Mesenchymal stem cell (in vitro differentiated cells and primary cell): ENCODE results near the gene IL12A. TPM values are rescaled to one million over a fixed set of nuclear protein-coding genes. Genes with fewer than 3 reads are reported as not detected.

ENCODE experiments used
- DNase-seq: peaks from one replicate; pipeline ENCODE4 v3.0.0-alpha.2; 2013
- H2AFZ ChIP-seq: one replicate; pipeline ENCODE4 v1.6.1; 2013; ENCODE audit warnings: low read depth, mild to moderate bottlenecking, control low read depth, inconsistent platforms, low read length, moderate library complexity
- H2AK5ac ChIP-seq: 2 replicates; pipeline ENCODE4 v1.6.1; 2013; ENCODE audit warnings: low read length, moderate library complexity, mild to moderate bottlenecking, inconsistent platforms; ENCODE audit not compliant: severe bottlenecking
- H2BK120ac ChIP-seq: one replicate; pipeline ENCODE4 v1.6.1; 2013; ENCODE audit warnings: low read depth, mild to moderate bottlenecking, inconsistent platforms, low read length, moderate library complexity
- H2BK12ac ChIP-seq, 2 experiments: one replicate each; pipeline ENCODE4 v1.6.1; 2013; ENCODE audit warnings: inconsistent platforms in 2 of 2, low read length in 2 of 2, mild to moderate bottlenecking in 2 of 2, moderate library complexity in 2 of 2, control low read depth in 1 of 2
- H2BK15ac ChIP-seq: one replicate; pipeline ENCODE4 v1.6.1; 2013; ENCODE audit warnings: mild to moderate bottlenecking, low read depth, inconsistent platforms; ENCODE audit not compliant: poor library complexity, severe bottlenecking
- H2BK5ac ChIP-seq: 2 replicates; pipeline ENCODE4 v1.6.1; 2013; ENCODE audit warnings: low read depth, mild to moderate bottlenecking, low read length, control low read depth, inconsistent platforms; ENCODE audit not compliant: poor library complexity, severe bottlenecking
- H3K14ac ChIP-seq, 2 experiments: one replicate each; pipeline ENCODE4 v1.6.1; 2013; ENCODE audit warnings: inconsistent platforms in 2 of 2, low read length in 2 of 2, control low read depth in 1 of 2, mild to moderate bottlenecking in 1 of 2, moderate library complexity in 1 of 2
- H3K18ac ChIP-seq, 2 experiments: one replicate each; pipeline ENCODE4 v1.6.1; 2013; ENCODE audit warnings: inconsistent platforms in 2 of 2, low read length in 2 of 2, control low read depth in 1 of 2, low read depth in 1 of 2, mild to moderate bottlenecking in 1 of 2
- H3K23ac ChIP-seq, 2 experiments: one replicate each; pipeline ENCODE4 v1.6.1; 2013; ENCODE audit warnings: inconsistent platforms in 2 of 2, low read length in 2 of 2, mild to moderate bottlenecking in 2 of 2, moderate library complexity in 2 of 2, control low read depth in 1 of 2
- H3K27ac ChIP-seq: 2 replicates; pipeline ENCODE4 v1.5.1; 2013; ENCODE audit warnings: mild to moderate bottlenecking, moderate library complexity, low read length, control low read depth, inconsistent platforms; ENCODE audit not compliant: poor library complexity, severe bottlenecking
- H3K27me3 ChIP-seq, 2 experiments: 2 replicates each; pipeline versions ENCODE4 v1.6.1 to v1.7.0; 2013; ENCODE audit warnings: low read length in 2 of 2, mild to moderate bottlenecking in 2 of 2, moderate library complexity in 2 of 2, control low read depth in 1 of 2, inconsistent platforms in 1 of 2; ENCODE audit not compliant: control insufficient read depth in 1 of 2, insufficient read depth in 1 of 2
- H3K36me3 ChIP-seq, 2 experiments: 2 replicates each; pipeline versions ENCODE4 v1.6.1 to v1.7.0; 2013; ENCODE audit warnings: low read length in 2 of 2, control low read depth in 1 of 2, inconsistent platforms in 1 of 2, low read depth in 1 of 2, mild to moderate bottlenecking in 1 of 2; ENCODE audit not compliant: insufficient read depth in 2 of 2, control insufficient read depth in 1 of 2
- H3K4ac ChIP-seq, 2 experiments: one replicate each; pipeline ENCODE4 v1.6.1; 2013; ENCODE audit warnings: inconsistent platforms in 2 of 2, low read length in 2 of 2, mild to moderate bottlenecking in 2 of 2, moderate library complexity in 2 of 2, control low read depth in 1 of 2, low read depth in 1 of 2
- H3K4me1 ChIP-seq: 2 replicates; pipeline ENCODE4 v1.6.1; 2013; ENCODE audit warnings: low read depth, low read length, control low read depth; ENCODE audit not compliant: control insufficient read depth, insufficient read depth
- H3K4me2 ChIP-seq: 2 replicates; pipeline ENCODE4 v1.6.1; 2013; ENCODE audit warnings: low read length, mild to moderate bottlenecking, inconsistent platforms; ENCODE audit not compliant: poor library complexity, severe bottlenecking
- H3K4me3 ChIP-seq, 2 experiments: 2 replicates each; pipeline versions ENCODE4 v1.5.1 to v1.7.0; 2013; ENCODE audit warnings: low read length in 2 of 2, mild to moderate bottlenecking in 2 of 2, control low read depth in 1 of 2, low read depth in 1 of 2; ENCODE audit not compliant: insufficient read depth in 1 of 2
- H3K79me1 ChIP-seq: replicated peaks from 2 replicates; pipeline ENCODE4 v1.6.1; 2013; ENCODE audit warnings: mild to moderate bottlenecking, control low read depth, low read length, inconsistent platforms; ENCODE audit not compliant: poor library complexity, severe bottlenecking
- H3K9ac ChIP-seq: 2 replicates; pipeline ENCODE4 v1.7.0; 2013; ENCODE audit warnings: mild to moderate bottlenecking, low read length, moderate library complexity
- H3K9me3 ChIP-seq: 2 replicates; pipeline ENCODE4 v1.7.0; 2013; ENCODE audit warnings: mild to moderate bottlenecking, low read length; ENCODE audit not compliant: control insufficient read depth
- H4K8ac ChIP-seq: one replicate; pipeline ENCODE4 v1.6.1; 2013; ENCODE audit warnings: inconsistent platforms, mild to moderate bottlenecking, low read length, moderate library complexity
- H4K91ac ChIP-seq: one replicate; pipeline ENCODE4 v1.6.1; 2013; ENCODE audit warnings: mild to moderate bottlenecking, low read length, inconsistent platforms
- WGBS: methylation state at CpG from one replicate; pipeline ENCODE4 v1.1.7; 2013; ENCODE audit warnings: mixed read lengths; 5-methylcytosine and 5-hydroxymethylcytosine counted together
- polyA plus RNA-seq, 2 experiments: library from polyadenylated mRNA; stranded (reverse); fragments of 200-250 nt; gene quantifications; one replicate each; pipeline ENCODE4 v1.2.3, GENCODE V29; 2013

IL12A gene
- 1.8 TPM for polyA plus RNA-seq (2013, experiment 1 of 2)
- polyA plus RNA-seq (2013, experiment 2 of 2) = 1.7 TPM

DNA sequence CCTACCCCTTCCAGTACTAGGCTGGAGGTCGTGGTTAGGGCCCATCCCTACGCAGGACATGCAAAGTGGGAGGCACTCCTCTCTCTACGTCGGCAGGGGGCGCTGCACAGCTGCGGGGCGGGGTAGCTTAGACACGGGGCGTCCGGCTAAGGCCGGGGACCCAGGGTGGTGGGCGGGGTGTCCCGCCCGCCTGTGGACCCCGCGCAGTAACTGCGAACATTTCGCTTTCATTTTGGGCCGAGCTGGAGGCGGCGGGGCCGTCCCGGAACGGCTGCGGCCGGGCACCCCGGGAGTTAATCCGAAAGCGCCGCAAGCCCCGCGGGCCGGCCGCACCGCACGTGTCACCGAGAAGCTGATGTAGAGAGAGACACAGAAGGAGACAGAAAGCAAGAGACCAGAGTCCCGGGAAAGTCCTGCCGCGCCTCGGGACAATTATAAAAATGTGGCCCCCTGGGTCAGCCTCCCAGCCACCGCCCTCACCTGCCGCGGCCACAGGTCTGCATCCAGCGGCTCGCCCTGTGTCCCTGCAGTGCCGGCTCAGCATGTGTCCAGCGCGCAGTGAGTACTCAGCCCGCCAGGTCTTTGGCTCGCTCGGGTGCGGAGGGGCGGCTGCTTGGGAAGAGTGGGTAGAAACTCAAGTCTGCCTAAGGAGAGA, at the start of gene IL12A:
Gene IL12A, plus strand, starts transcription at position 219 of the 655 bp plus-strand sequence.
- peak within 1 kb of the TSS; percentile 55 to 59 for H3K18ac ChIP-seq
- no peak within 1 kb of the TSS for H3K23ac ChIP-seq
- no peaks in the 10 kb centered on the region for H3K27me3 ChIP-seq
- H3K4me1 ChIP-seq = peaks cover 19% of the 10 kb centered on the region
- H2BK12ac ChIP-seq = peak within 1 kb of the TSS; percentile 45 to 50
- H3K27ac ChIP-seq = no peak within 1 kb of the TSS
- no peak within 1 kb of the TSS for H2BK5ac ChIP-seq
- H3K9ac ChIP-seq = peak within 1 kb of the TSS; percentile 85
- H3K4ac ChIP-seq = no peak within 1 kb of the TSS
- peak within 1 kb of the TSS; percentile 74 for H2BK15ac ChIP-seq
- peak; percentile 81 for DNase-seq
- H4K8ac ChIP-seq = peak within 1 kb of the TSS; percentile 90
- H2BK120ac ChIP-seq = peak within 1 kb of the TSS; percentile 30
- peak within 1 kb of the TSS; percentile 98 for H3K4me2 ChIP-seq
- H3K9me3 ChIP-seq = no peaks in the 10 kb centered on the region
- peak within 1 kb of the TSS; percentile 70 to 85 for H3K4me3 ChIP-seq
- no peak within 1 kb of the TSS for H2AK5ac ChIP-seq
- peak within 1 kb of the TSS; percentile 82 for H4K91ac ChIP-seq
- WGBS = under 1% methylated on average over 51 of the region's 54 CpGs
- no peak within 1 kb of the TSS for H3K14ac ChIP-seq
- peaks cover 0 to 10% of the 10 kb centered on the region in 2 experiments for H3K36me3 ChIP-seq
- H2AFZ ChIP-seq = peak within 1 kb of the TSS; percentile 59
- peaks cover 3% of the 10 kb centered on the region for H3K79me1 ChIP-seq

- no peak overlapping the region for H2AFZ ChIP-seq
- no peak overlapping the region for H3K4me2 ChIP-seq
- H3K9me3 ChIP-seq = no peaks in the 10 kb centered on the region
- H2BK12ac ChIP-seq = no peak overlapping the region
- no peak overlapping the region for H3K4ac ChIP-seq
- H3K27me3 ChIP-seq = no peaks in the 10 kb centered on the region
- DNase-seq = no peak
- H3K18ac ChIP-seq = no peak overlapping the region
- H4K91ac ChIP-seq = no peak overlapping the region
- no peak overlapping the region for H2BK5ac ChIP-seq
- no peak overlapping the region for H3K23ac ChIP-seq
- 87% methylated on average over 6 of the region's 6 CpGs for WGBS
- no peaks in the 10 kb centered on the region for H3K79me1 ChIP-seq
- no peak overlapping the region for H2BK120ac ChIP-seq
- H3K9ac ChIP-seq = no peak overlapping the region
- H3K4me1 ChIP-seq = no peaks in the 10 kb centered on the region
- H3K4me3 ChIP-seq = no peak overlapping the region
- H3K36me3 ChIP-seq = no peaks in the 10 kb centered on the region
- no peak overlapping the region for H4K8ac ChIP-seq
- H2AK5ac ChIP-seq = no peak overlapping the region
- no peak overlapping the region for H3K14ac ChIP-seq
- H3K27ac ChIP-seq = no peak overlapping the region
- no peak overlapping the region for H2BK15ac ChIP-seq
These were observed 47.3 kb upstream of the IL12A start for GRCh38 chr3:159941038-159942000.

- Histone ChIP-seq H4K91ac (no peak overlapping the region), H3K4me2 (no peak overlapping the region), H2AFZ (no peak overlapping the region), H2BK120ac (no peak overlapping the region), H3K79me1 (no peaks in the 10 kb centered on the region), H3K9ac (no peak overlapping the region), H3K27me3 (no peaks in the 10 kb centered on the region), H3K9me3 (no peaks in the 10 kb centered on the region), H2BK5ac (no peak overlapping the region), H3K4ac (no peak overlapping the region), H2BK12ac (no peak overlapping the region), H4K8ac (no peak overlapping the region), H3K14ac (no peak overlapping the region), H3K27ac (no peak overlapping the region), H3K18ac (no peak overlapping the region), H3K4me1 (no peaks in the 10 kb centered on the region), H3K36me3 (no peaks in the 10 kb centered on the region), H3K4me3 (no peak overlapping the region), H3K23ac (no peak overlapping the region), H2AK5ac (no peak overlapping the region), H2BK15ac (no peak overlapping the region)
- DNase-seq = no peak
- no CpG with 5 or more reads among the region's 1 CpG for WGBS
These were observed 43.9 kb upstream of the IL12A start for GRCh38 chr3:159944781-159945180.

DNA sequence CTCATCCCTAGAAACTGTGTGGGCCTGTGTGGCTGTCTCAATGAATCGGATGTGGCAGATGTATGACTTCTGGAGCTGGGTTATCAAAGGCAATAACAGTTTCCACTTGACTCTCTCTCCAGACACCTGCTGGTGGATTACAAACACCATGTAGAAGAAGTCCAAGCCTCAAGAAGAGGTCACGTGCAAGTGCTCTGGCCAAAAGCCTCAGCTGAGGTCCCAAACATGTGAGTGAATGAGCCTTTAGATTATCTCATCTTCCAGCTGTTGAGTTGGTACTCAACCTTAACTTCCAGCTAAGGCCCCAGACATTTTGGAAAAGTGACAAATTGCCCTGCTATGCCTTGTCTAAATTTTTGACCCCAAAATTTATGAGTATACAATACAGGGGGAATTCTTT, 42.7 kb upstream of the IL12A start:
- H3K27me3 ChIP-seq = no peaks in the 10 kb centered on the region
- no peak overlapping the region for H3K4me2 ChIP-seq
- H4K8ac ChIP-seq = no peak overlapping the region
- H4K91ac ChIP-seq = no peak overlapping the region
- H2AFZ ChIP-seq = no peak overlapping the region
- H3K36me3 ChIP-seq = no peaks in the 10 kb centered on the region
- H3K18ac ChIP-seq = no peak overlapping the region
- H3K23ac ChIP-seq = no peak overlapping the region
- 95% methylated on average over 2 of the region's 2 CpGs for WGBS
- H2AK5ac ChIP-seq = no peak overlapping the region
- H3K4me1 ChIP-seq = no peaks in the 10 kb centered on the region
- no peak overlapping the region for H2BK120ac ChIP-seq
- no peak overlapping the region for H2BK15ac ChIP-seq
- no peak overlapping the region for H3K14ac ChIP-seq
- H3K79me1 ChIP-seq = no peaks in the 10 kb centered on the region
- no peak overlapping the region for H3K27ac ChIP-seq
- no peaks in the 10 kb centered on the region for H3K9me3 ChIP-seq
- no peak overlapping the region for H3K9ac ChIP-seq
- H2BK12ac ChIP-seq = no peak overlapping the region
- DNase-seq = no peak
- H3K4me3 ChIP-seq = no peak overlapping the region
- H3K4ac ChIP-seq = no peak overlapping the region
- no peak overlapping the region for H2BK5ac ChIP-seq
